SIG-M5 treated with dmso at 0.1 percent for 504 hours (cell line): Measurements from ENCODE around the gene TBC1D30.

ENCODE experiments used
- DNase-seq: peaks from one replicate; lab custom pipeline; 2025; ENCODE audit not compliant: unreplicated experiment; lab: John Stamatoyannopoulos, UW

The TBC1D30 gene

DNA sequence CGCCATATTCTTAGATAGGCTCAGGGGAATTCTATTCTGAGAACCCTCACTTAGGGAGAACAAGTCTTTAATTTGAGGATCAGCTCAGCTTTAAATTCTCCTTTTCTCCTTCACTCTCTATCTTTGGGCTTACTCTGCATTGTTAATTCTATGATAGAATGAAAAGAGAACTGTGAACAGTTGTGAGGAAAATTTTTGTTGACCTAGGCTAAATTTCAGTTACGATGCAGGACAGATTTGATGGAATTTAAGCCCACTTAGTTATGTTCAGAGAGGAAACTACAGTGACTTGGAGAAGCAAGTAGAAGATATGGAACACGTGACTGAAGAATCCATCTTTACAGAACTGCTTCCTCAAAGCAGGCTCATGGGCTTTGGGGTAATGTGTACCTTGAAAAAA, 82.7 kb downstream of the TBC1D30 start:
- DNase-seq, result no peak

DNA sequence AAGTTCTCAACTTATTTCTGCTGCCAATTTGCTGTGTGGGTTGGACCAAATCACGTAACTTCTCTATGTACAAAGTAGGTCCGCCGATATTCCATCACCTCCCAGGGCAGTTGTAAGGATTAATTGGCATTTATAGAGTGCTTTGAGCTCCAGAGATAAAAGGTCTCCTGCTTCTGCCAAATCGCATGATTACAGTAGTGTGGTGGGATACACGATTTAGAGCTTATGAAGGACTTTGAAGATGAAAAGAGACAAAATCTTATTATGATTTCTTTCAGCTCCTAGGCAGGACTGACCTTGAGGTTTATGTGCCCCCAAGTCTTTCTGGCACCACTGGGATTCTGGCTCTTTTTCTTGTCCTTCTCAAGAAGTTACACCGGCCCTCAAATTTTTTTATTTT, 84.7 kb downstream of the TBC1D30 start:
- DNase-seq, result no peak

DNA sequence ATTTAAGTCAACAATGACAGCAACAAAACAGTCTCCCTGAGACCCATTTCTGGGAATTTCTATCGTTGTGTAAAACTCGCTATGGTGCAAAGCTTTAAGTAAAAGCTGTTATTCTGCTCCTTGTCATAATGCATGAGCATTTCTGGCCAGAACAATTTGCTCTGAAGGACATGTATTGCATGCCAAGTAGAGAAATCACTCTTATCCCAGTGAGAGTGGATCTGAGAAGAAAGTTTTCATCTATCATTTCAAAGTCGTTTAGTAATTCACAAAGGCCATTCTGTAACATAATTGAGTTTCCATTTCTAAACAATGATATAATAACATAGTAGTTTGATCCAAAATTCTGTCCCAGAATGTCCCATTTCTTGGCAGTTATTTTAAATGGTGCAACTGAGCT, 86.6 kb downstream of the TBC1D30 start:
- no peak for DNase-seq

DNA sequence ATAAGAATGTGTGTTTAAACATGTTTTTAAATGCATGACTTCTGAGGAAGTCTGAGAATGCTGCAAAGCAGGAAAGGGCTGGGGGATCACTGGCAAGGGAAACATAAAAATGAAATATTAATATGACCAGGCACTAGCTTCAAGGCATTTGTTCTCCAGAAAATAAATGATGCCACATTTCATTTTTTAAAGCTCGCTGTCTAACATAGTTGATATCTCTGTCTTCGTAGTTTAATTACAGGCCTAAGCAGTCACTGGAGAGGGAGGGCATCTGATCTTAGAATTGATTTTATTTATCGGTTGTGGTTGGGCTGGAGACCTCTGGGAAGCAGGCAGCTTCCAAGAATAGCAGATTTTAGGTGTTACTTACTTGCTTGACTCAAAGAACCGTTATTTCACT, 87.5 kb downstream of the TBC1D30 start:
- DNase-seq, result no peak

DNA sequence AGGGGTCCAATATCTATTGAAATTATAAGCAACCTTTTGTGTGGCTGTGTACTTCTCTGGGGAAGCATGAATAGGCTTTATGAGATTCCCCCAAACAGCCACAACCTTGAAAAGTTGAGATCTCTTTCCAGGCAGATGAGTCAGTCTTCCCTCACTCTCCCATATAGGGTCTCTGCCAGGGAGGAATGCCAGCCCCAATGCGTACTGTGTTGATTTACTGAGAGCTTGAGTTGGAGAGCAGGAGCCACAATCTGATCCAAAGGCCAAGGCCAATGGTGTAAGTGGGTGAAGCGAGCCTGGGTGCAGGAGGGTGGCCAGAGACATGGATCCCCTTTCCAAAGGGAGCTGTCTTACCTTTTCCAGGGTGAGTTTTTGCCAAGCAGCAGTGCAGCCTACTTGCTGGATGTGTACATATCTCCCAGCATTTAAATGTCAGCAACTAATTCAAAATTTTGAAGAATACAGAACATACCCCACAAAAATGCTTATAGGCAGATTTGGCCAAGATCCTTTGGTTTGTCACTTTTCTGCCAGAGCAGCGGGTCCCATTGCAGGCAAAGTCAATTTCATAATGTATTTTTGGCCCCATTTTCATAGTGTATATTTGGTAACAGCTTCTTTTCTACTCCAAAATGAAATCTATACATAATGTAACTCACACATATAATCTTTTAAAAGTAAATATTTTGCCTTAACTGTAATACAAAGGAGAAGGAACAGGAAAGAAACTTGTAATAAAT, 88.2 kb downstream of the TBC1D30 start:
- DNase-seq, result no peak

DNA sequence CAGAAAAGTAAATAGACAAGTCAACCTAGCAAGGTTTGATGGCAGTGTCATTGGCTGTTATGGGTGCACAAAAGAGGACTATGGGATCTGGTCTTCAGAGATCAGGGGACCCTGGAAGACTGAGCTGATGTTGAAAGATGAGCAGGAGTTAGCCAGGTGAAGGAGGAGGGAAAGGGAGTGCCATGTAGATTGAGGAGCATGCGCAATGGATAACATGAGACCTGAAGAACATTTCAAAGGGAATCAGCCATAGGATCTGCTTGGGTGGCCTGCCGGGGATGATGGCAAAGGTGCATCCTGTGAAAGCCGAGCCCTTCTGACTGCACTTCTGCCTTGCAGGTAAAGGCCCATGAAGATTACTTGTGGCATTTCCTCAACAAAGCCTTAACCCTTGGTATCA, 90.8 kb downstream of the TBC1D30 start:
- DNase-seq, result no peak

DNA sequence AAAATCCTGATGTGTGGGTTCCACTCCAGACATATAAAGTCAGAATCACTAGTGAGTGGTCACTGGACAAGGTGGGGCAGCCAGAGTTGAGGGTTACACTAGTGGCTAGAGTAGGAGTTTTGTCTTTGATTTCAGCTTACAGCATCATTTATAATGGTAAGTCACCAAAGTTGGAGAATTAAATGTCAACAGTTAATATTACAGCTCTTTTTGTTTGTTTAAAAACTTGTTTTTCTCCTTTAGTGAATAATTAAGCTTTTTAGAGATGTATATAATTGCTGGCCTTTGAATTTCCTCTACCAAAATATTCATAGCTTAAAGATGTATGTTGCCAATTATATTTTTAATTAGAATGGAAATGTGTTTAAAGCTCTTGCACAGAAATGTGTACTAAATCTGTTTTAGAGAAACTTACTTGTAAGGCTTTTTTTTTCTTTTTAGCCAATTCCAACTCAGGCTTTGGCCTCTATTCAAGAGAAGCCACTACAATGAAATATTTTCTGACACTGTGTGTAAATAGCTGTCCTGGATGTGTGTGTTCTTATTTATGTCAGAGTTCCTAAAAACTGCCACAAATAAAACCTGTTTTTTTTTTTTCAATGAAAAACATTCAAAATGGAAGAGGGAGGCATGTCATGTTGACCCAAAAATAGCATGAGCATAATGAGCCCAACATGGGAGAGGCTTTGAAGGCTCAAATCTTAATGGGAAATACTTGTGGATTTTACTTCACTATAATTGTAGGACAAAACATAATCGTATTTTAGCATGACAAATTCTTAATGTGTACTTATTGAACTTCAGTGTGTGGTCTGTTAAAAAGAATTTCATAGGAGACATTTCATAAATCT, 92.2 kb downstream of the TBC1D30 start:
- no peak for DNase-seq

DNA sequence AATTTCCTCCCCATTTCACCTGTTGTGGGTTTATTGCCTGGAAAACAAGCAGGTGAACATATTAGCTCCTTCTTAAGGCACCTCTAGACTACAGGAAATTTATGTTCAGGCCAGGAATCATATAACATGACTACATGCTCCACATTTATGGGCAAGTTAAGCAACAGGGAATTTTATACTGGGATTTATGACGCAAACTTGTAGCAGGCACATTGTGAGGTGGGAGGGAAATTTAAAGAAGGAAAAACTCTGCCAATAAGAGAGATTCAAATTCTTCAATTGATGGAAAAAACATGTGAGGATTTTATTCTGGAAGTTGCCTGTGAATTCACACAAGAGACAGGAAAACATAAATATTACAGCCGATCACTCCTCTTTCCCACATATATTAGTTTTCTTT, 93.9 kb downstream of the TBC1D30 start:
- DNase-seq, result no peak

DNA sequence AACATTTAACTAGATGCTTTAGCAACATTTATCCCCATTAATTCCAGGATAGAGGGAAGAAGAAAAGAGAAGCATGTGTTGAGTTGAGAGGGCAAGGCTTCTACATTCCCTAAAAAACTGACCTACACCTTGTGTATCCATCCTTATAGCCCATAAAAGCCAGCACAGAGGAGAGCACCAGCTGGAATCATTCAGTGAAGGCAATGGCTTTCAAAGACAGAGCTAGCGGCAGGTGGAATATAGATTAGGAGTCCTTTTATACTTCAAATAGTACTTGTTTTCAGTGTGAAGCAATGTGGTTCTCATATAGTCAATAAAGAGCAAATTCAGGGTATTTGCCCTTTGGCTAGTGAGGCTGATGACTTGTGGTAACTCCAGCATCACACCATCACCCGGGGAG, 94.4 kb downstream of the TBC1D30 start:
- DNase-seq, result no peak

DNA sequence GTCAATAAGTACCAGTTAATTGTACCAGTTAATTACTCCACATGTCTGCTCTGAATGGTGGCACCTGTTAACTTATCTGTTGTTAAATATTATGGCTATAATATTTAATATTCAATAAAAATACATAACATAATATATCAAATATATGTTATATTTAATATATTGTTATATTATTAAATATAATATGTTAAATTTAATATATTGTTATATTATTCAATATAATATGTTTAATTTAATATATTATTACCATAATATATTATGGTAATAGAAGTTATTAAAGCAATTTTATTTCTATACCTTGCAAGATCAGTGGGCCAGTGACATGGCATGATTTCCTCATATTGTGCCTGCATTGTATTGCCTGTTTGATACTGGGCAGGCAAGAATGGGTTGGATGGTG, 98.4 kb downstream of the TBC1D30 start:
- no peak for DNase-seq

DNA sequence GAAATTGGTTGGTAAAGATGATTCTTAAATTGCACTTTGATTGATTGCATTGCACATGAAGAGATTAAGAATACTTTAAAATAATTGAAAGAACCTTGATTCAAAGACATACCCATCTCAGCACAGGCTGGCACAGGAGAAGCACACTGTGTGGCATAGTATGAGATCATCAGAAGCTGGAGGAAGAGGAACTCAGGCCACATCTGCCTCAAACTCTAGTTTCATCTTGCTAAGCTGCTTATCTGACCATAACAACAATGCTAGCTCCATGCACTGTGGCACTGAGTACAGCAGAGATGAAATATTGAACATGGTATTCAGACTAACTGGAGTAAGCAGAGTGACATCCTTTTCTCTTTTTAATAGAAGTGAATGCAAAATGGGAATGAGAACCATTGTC, 99.1 kb downstream of the TBC1D30 start:
- DNase-seq, result peak; percentile 7
